Activated CD4-positive, alpha-beta T cell treated with anti-CD3 and anti-CD28 coated beads, Interleukin-2, amount 50 U/mL, for 48 hours (primary cell): Measurements from ENCODE around the gene TAOK1.

Experiments
- DNase-seq, 2 experiments: peaks; one replicate each; pipeline ENCODE4 v3.0.0-alpha.2; 2020

TAOK1 gene

DNA sequence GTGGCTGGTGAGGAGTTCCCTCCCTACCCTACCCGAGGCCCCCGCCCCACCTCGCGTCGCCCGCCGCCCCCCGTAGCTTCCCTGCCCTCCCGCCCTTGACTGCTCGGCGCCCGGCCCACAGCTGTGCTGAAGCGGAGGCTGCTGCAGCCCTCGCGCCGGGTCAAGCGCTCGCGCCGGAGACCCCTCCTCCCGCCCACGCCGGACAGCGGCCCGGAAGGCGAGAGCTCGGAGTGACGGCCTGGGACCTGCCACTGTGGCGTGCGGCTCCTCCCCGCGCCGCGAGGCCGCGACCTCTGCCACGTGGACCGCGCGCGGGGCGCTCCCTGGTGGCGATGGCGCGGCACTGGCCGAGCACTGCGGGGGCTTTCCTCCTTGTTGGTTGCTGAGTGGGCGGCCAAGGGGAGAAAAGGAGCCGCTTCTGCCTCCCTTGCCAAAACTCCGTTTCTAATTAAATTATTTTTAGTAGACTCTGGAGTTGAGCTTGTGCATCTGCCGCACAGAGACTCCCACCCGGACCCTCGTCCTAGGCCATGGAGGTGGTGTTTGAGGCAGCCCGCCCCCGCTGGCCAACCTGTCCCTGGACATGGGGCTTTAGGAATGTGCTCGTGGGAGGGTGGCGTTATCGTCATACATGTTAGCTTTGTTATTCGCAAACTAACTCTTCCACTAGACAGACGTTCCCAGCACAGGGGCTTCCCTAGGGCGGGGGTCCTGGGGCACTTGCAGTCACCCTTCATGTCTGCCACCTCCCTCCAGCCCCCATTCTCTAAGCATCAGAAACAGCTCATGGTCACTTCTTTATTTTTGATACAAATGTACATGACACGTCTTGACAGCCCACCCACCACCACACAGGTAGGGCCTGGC, 182.8 kb downstream of the TAOK1 start:
- DNase-seq: peak; percentile 54 to 62

DNA sequence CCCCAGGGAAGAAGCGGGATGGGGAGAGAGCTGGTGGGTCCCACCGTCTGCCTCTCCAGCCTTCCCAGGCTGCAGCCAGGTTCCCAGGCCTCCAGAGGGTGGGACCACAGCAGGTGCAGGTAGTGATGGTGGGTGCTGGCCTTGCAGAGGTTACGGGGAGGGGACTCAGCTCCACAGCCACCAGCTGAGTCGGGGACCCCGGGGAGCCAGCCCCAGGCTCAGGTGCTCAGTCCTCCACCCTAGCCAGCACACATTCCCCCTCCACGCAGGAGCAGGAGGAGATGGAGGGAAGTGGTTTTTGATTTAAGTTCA, 183.4 kb downstream of the TAOK1 start:
- DNase-seq: no peak

DNA sequence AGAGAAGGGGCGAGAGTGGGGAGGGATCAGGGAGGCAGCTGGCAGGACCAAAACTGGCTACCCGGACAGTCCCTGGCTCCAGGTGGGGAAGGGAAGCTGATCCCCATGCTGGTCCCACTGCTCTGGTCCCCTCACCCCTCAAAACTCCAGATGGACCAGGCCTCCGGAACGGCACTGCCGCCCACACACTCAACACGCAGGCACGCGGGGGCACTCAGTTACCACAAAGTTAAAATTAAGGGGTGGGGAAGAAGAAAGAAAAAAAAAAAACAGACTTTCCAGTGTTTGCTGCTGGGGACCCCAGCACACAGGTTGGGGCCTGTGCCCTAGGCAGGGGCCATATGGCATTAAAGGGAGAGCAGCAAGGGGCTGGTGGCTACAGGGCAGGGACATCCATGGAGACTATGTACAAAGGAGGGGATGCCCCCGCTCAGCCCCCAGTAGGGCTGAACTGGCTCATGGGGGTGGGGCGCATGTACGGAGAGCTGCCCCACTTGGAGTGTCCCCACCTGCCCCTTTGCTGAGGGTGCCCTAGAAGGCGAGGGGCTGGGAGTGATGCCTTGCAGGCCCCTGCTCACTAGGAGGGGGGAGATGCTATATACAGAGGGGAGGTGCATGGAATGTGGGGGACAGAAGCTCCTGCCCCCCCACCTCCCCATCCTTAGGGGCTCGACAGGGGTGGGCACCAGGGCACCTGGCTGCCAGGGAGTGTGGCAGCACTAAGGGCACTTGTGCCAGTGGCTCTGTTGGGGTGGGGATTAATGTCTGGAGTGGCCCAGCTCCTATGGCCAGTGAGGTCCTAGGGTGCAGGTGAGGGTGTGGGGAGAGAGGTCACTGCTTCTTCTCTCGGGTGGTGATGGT, 183.9 kb downstream of the TAOK1 start:
- no peak for DNase-seq

DNA sequence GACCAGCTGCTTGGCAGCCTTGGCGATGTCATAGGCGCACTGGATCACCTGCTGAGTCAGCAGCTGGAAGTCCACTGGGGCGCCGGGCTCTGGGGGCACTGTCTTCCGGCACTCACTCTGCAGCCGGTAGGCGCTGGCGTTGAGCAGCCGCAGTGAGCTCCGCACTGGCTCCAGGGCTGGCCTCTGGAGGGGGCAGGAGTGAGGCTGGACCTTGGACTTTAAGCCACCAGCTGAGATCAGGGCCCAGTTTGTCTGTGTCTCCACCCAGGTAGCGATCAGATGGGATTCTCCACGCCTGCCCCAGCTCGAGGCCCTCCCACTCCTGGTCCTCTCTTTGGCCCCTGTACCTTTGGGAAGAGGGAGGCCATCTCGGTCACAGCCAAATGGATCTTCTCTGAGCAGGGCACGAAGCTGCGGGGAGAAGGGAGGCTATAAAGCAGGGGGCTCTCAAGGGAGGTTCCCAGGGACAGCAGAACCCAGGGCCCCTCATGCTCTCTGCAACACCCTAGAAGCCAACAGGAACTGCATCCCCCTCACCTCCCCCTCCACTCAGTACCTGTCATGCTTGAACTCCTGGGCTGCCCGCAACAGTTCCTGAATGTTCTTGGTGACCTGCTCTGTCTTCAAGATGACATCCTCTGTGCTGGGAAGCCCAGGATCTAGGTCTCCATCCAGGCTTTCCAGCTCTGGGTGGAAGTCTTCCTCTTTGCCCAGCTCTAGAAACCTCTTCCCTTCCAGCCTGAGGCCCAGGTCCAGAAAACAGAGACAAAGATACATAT, 184.8 kb downstream of the TAOK1 start:
- no peak for DNase-seq

DNA sequence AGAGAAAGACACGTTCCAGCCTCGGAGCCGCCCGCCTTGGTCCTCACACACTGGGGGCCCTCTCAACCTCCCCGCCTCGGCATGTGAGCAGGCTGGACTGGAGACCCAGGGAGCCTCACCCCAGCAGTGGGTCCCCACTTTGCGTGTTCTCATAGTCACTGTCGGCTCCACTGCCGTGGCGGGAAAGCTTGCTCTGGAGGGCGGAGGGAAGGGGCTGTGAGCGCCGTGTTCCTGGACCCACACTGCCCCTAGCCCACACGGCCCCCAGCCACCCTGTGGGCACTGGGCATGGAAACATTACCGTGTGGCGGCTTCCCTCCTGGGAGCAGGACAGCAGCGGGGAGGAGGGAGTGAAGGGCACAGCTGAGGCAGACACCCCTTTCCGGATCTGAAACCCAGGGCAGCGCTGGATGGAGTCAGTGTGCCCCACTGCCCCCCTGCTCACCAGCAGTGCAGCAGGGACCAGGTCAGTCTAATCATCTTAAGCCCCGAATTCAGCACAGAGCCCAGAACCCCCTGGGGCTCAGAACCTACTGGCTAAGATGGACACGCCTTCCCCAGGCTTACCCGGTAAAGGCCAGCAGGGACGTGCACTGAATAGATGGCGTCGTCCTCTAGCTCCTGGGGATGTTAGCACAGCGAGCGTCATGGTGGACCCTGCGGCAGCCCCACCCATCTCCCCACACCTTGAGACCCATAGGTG, 185.5 kb downstream of the TAOK1 start:
- no peak for DNase-seq

DNA sequence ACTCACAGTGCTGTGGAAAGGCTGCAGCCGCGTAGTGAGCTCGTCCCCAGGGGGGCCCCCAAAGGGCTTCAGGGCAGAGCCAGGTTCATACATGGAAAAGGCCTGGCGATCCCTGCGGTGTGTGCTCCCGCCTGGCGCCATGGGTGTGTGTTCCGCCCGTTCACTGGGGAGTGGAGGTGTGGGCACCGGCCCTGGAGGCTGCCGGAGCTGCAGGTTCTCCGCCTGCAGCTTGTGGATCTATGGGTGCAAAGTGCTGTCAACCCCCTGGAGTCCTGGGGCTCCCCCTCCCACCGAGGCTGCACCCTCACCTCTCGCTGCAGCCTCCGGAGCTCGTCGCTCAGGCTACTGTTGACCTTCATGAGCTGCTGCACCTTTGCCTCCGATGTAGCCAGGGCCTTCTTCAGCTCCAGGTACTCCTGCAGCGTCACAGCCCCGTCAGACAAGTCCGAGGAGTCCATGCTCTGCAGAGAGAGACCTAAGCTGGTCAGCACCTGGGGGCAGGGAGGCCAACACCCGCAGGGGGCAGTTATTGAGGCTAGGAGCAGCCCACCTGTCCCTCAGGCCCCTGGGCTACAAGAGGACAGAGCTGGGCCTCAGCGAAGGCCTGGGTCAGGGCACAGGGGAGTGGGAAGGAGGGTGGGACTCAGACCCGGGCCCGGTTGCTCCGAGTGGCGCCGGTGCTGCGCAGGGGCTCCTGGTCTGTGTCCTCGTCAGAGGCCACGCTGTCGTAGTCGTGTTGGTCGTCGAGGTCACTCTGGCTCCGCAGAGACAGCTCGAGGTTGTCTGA, 186.2 kb downstream of the TAOK1 start:
- no peak for DNase-seq

DNA sequence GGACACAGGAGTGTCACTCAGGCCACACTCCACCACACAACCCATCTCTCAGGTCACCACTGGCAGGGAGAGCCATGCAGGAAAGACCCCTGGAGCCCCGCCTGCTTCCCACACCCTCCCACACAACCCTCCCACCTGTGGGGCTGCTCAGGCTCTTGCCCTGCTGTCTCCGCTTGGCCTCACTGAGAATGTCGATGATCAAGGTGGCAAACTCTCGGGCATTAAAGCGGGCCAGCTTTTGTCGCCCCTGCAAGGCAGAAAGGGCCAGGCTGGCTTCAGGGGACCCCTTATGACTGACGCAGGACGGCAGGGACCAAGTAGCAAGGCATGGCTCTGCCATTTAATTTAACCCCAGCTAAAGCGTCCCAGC, 186.8 kb downstream of the TAOK1 start:
- DNase-seq: no peak

DNA sequence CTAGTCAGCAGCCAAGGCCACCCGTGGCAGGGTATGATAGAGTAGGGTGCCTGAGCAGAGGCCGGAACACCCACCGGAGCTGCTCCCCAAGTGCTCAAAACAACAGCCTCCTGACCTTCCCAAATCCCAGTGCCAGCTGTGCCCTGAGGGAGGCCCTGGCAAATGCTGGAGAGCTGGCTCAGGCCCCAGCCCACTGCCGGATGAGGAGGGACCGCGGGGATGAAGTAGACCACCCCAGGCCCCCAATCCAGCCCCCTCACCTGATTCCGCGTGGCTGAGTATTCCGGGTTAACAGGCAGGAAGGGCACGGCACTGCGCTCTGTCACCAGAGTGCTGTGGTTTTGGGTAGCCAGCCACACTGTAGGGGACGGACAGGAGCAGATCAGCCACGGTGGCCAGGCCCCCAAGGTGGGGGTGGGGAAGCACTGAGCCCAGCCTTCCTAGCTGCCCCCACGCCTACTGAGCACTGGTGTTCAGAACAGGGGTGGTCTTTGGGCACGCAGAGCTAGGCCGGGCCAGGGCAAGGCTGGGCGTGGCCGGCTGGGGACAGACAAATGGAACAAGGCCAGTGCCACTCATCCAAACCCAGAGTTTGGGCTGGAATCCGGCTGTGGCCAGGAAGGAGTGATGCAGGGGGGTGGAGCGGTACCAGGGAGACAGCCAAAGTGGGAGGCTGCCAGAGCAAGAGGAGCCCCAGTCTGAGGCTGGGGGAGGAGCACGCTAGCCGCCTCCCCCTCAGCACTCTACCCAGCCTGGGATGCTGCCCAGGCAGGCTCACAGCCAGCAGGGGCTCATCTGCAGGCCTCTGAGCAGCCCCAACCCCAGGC, 187.4 kb downstream of the TAOK1 start:
- no peak for DNase-seq

DNA sequence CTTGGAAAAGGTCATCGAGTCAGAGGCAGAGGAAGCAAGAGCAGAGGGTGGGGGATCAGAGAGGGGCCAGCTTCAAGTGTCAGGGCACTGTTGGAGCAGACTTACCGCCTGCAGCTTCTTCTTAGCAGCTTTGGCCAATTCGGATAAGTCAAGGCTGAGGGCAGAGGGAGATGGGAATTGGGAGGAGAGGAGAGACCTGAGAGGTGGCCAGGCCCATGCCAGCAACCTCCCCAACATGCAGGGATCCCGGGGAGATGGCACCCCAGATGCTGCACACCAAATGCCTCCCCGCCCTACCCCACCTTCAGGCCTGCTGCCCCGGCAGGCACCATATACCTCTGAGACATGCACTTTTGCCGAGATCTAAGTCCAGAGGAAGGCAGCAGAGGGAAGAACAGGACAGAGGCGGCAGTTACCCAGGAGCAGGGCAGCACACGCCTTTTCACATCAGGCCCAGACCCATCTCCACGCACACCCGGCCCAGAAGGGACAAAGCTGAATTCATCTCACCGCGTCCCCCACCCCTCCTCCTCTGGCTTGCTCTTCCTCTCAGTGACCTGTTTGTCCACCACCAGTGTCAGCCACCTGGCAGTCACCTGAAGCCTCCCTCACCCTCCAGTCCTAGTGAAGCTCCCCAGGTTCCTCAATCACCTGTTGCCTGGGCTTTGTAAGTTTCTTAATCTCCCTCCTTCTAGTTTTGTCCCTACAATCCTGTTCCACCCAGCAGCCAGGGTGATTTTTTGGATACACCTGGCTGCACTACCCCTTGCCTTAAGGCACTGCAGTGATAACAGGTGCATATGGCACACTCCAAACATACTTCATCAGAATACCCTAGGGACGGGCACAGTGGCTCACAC, 188.7 kb downstream of the TAOK1 start:
- no peak for DNase-seq

DNA sequence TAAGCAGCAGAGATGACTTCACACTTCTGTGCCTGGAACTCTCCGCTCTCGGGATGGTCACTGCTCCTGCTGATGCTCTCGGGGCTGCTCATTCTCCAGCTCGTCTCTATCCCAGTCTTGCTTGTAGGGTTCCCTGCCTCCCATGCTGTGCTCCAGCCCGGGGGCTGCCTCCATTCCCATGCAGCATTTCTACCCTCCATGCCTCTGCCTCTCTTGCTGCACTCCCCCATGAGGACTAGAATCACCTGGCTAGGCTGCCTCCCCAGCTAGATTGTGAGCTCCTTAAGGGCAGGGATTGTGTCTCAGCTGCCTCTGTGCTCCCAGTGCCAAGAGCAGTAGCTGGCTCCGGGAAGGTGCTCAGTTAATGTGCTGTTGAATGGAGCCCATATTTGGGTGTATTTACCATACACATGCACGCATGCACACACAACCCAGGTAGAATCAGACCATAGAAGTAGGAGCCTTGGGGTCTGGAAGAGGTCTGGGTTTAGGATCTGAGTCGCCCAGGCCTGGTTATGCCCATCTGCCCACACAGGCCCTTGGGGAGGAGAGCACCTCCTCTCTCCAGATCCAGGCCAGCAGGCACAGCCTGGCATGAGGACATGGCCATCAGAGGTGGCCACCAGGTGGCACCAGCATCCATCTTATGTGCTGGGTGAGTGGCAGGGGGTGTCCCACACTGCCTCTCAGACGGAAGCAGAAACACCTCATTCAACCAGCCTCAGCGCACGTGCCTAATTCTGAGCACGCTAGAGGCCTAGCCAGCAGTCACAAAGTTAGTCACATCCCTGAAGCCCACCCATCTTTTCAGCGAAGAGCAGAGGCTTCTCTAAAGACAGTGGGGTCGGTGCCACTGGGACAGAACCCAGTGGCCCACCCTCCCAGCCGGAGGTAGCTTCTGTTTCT, 190.0 kb downstream of the TAOK1 start:
- DNase-seq: peak; percentile 92 to 94

DNA sequence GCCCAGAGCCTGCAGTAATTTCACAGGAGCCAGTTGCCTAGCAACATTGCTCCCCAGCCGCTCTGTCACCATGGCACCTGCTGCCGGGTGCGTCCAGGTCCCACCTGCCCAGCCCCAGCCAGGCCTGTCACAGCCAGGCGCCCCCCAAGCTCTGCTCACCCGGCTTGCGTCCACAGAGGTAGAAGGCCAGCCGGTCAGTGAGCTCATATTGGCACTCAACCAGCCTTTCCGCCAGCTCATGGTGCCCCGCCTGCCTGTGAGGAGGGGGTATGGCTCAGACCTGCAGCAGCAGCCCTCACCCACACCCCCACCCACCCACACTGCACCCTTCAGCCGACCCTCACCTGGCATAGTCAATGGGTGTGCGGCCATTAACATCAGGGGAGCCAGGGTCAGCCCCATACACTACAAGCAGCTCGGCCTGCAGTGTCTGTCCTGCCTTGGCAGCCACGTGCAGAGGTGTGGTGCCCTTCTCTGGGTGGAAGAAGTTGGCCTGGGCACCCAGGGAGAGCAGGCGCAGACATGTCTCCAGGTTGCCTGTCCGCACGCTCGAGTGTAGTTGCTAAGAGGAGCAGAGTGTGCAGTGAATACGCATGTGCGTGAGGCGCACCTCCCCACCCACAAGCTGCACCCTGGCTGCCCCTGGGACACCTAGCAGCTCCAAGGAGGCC, 191.6 kb downstream of the TAOK1 start:
- no peak for DNase-seq

DNA sequence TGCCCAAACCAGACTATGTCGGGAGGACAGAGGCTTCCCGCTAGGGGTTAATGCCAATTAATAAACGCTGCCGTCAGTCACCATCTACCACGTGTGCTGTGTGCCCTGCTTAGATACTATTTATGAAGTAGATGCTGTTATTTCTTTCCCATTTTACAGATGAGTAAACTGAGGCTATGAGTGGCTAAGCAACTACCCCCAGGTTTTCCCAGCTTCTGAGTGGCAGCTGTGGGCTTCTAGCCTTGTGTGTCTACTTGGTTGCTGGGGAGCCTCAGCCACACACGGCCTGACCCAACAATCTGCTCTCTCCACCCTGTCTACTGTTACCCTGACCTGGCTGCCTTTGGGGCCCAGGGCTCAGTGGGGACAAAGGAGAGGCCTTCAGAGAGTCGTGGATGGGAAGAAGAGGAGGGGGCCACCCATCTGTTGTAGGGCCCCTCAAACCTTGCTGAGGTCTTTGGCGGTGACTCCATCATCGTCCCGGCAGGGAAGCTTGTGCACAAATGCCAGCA, 192.1 kb downstream of the TAOK1 start:
- no peak for DNase-seq

DNA sequence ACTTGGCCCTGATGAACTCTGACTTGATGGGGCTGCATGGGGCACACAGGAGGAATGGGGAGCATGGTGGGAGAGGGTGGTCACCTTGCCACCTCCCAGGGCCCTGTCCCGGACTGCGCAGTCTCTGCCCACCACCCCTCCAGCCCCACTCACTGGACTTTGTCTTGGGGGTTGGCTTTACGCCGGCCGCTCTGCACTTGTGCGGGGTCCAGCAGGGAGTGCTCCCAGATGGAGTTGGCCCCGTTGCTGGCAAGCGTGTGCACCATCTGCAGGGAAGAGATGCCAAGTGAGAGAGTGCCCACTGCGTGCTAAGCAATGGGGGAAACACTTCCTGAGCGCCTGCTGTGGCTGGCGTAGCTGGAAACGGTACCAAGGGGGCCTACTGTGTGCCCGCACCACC, 192.6 kb downstream of the TAOK1 start:
- DNase-seq: no peak

DNA sequence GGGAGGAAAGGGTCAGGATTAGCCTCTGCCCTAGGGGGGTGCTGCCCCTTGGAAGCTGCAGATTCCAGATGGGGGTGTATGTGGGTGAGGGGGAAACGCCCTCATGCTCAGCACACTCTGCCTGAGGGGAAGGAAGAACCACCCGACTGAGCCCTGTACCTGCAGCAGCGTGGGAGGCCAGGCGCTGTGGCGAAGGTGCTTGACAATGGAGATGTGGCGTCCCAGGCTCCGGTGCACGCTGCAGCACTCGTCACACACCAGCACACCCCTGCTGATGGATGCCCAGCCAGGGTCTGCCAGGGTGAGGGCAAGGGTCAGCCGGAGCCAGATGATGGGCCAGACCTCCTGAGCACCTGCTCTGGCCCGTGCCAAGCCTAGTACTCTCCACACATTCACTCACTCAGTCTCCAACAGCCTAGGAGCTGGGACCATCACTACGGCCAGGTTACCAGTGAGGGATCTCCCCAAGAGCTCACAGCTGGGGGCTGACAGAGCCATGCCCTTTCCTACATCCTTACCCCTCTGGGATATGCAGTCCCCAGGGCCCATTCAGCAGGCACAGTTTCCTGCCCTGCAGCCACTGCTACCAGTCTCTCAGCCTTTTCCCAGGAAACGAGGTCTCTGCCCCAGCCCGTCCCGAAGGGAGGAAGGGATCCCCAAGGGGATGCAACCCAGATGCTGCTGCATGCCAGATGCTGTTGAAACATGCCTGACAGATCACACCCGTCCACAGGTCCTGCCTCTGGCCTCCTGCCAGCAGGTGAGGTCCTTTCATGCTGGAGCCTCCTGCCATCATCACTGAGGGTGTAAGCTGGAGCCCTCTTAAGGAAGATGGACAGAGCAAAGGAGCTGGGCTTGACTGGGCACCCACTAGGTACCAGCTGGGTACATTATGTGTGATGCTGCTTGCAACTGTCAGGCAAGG, 193.4 kb downstream of the TAOK1 start:
- no peak for DNase-seq

DNA sequence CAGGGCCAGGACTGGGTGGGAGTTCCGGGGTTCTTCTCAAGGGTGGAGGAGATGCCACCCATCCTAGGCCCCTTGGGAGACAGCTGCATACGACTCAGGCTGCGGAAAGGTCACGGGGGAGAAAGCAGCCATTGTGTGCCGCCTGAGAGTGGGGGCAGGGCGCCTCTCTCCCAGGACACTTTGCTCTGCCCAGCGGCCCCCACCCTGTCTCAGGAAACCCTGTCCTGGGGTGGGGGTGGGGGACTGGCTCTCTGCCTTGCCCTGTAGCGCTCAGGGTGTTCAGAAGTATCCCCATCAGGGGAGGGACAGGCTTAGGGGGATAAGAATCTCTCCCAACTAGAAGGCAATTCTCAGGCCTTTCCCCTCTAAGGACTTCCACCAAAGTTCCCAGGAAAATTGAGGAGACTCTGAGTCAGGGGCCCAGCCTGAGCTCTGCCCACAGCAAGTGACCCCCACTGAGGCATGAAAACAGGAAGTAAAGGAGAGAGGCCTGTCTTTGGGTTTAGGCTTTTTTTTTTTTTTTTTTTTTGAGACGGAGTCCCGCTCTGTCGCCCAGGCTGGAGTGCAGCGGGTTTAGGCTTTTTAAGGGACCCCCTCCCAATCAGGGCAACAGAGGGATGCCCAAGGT, 194.4 kb downstream of the TAOK1 start:
- DNase-seq: no peak

DNA sequence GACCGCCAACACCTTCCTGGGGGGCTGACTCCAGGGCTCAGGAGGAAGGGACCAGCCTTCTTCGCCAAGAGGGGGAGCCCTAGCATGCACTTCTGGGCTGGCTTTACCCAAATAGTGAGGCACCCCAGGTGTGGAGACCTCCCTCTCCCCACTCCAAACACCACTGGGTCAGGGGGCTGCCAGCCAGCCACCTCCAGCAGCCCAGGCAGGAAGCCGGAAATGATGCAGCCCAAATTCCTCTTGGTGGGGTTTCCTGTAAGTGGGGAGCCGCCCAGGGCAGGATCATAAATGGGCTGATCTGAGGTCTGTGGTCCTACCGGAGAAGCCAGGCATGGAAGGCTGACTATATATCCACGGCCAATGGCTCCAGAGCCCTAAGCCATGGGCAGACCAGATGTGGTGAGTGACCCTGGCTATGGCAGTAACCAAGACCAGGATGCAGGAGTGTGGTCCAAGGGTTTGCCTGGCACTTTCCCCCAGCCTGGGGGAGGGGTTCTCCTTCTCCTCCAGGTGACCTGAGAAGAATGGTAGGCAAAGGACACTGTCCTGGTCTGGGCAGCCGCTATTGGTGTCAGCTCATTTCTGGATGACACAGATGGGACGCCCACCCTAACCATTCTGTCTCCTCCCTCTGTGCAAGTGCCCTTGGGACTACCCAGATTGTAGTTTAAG, 195.1 kb downstream of the TAOK1 start:
- DNase-seq: peak in 1 of 2 experiments; percentile 36
